ENCODE data around the gene MCCC2. TPM values are rescaled to one million over a fixed set of nuclear protein-coding genes. Genes with fewer than 3 reads are reported as not detected.
A peak's percentile ranks its signal among the peaks of the same experiment; 100 is the strongest.
"Not testable (repeated sequence)": the region's sequence is repeated elsewhere in the genome, so short reads cannot be mapped to it uniquely, and the experiment has no call there.

MCCC2 gene
- total RNA-seq = 10 to 100 TPM; 52.8 to 54.4 TPM

- POLR2A ChIA-PET = interaction anchor here (0.7 to 2.4 kb wide), 3 partner anchors 14 to 574 kb away, joined by 3 to 16 read pairs (median 4); no protein-coding TSS in a partner anchor
Observed at GRCh38 chr5:71586941-71587765, at the start of gene MCCC2. Gene MCCC2, plus strand, starts transcription at chr5:71587340. Its CDS starts 86 bp downstream, at chr5:71587426.

GRCh38 chr5:71537687-71538086 is 49.5 kb upstream of the MCCC2 start:
- ChIA-PET CTCF (no interaction called here), POLR2A (no interaction called here)
- Mint-ChIP-seq H3K4me1 (ENCODE audit: low read depth) (peaks cover 11% of the 10 kb centered on the region), H3K4me3 (no peak overlapping the region), H3K9me3 (no peaks in the 10 kb centered on the region), H3K36me3 (peaks cover 56% of the 10 kb centered on the region), H3K27me3 (no peaks in the 10 kb centered on the region), H3K27ac (no peak overlapping the region)
- DNase-seq = no peak
- intact Hi-C loops (cut with micrococcal nuclease) = no loop called here

More at GRCh38 chr5:71586941-71587765, at the start of gene MCCC2:
- H3K9me3 Mint-ChIP-seq = no peaks in the 10 kb centered on the region
- H3K4me3 Mint-ChIP-seq = peak within 1 kb of the TSS; percentile 84
- intact Hi-C loops (cut with micrococcal nuclease) = loop anchor here (1.0 to 5.0 kb wide), 4 partner anchors 14 to 1910 kb away; partner anchors contain the start of genes BDP1 and BTF3
- no peaks in the 10 kb centered on the region for H3K27me3 Mint-ChIP-seq
- peak within 1 kb of the TSS; percentile 90 for H3K27ac Mint-ChIP-seq
- CTCF ChIA-PET = interaction anchor here (0.7 to 6.8 kb wide), 5 partner anchors 10 to 689 kb away, joined by 3 to 70 read pairs (median 3); no protein-coding TSS in a partner anchor
- H3K36me3 Mint-ChIP-seq = peaks cover 2% of the 10 kb centered on the region
- H3K4me1 Mint-ChIP-seq (ENCODE audit: low read depth) = peaks cover 34% of the 10 kb centered on the region
- peak; percentile 98 for DNase-seq

- H3K36me3 Mint-ChIP-seq = peaks cover 53% of the 10 kb centered on the region
- H3K4me3 Mint-ChIP-seq; H3K27me3 Mint-ChIP-seq; CTCF ChIA-PET; POLR2A ChIA-PET; H3K9me3 Mint-ChIP-seq; intact Hi-C loops (cut with micrococcal nuclease); H3K4me1 Mint-ChIP-seq (ENCODE audit: low read depth); DNase-seq; H3K27ac Mint-ChIP-seq: not testable (repeated sequence)
Observed at GRCh38 chr5:71550885-71551284, 36.3 kb upstream of the MCCC2 start.

- peaks cover 54% of the 10 kb centered on the region for H3K36me3 Mint-ChIP-seq
- H3K9me3 Mint-ChIP-seq; H3K4me3 Mint-ChIP-seq; intact Hi-C loops (cut with micrococcal nuclease); CTCF ChIA-PET; H3K4me1 Mint-ChIP-seq (ENCODE audit: low read depth); POLR2A ChIA-PET; DNase-seq; H3K27me3 Mint-ChIP-seq; H3K27ac Mint-ChIP-seq: not testable (repeated sequence)
Observed at GRCh38 chr5:71551582-71551981, 35.6 kb upstream of the MCCC2 start.

- H3K9me3 Mint-ChIP-seq; H3K4me3 Mint-ChIP-seq; H3K27me3 Mint-ChIP-seq; POLR2A ChIA-PET; H3K4me1 Mint-ChIP-seq (ENCODE audit: low read depth); CTCF ChIA-PET; H3K27ac Mint-ChIP-seq; DNase-seq; intact Hi-C loops (cut with micrococcal nuclease): not testable (repeated sequence)
- H3K36me3 Mint-ChIP-seq = peaks cover 54% of the 10 kb centered on the region
Observed at GRCh38 chr5:71552026-71552749, 35.0 kb upstream of the MCCC2 start.

- Mint-ChIP-seq H3K36me3 (peaks cover 16% of the 10 kb centered on the region), H3K4me1 (ENCODE audit: low read depth) (no peaks in the 10 kb centered on the region), H3K9me3 (no peaks in the 10 kb centered on the region), H3K27ac (no peak overlapping the region), H3K4me3 (no peak overlapping the region), H3K27me3 (no peaks in the 10 kb centered on the region)
- ChIA-PET CTCF (interaction anchor here (0.9 kb wide), 1 partner anchor 31 kb away, joined by 5 read pairs; no protein-coding TSS in a partner anchor), POLR2A (no interaction called here)
- no peak for DNase-seq
- intact Hi-C loops (cut with micrococcal nuclease) = loop anchor here (10.0 kb wide), 1 partner anchor 62 kb away; no protein-coding TSS in a partner anchor
Observed at GRCh38 chr5:71563161-71563560, 24.0 kb upstream of the MCCC2 start.

DNA sequence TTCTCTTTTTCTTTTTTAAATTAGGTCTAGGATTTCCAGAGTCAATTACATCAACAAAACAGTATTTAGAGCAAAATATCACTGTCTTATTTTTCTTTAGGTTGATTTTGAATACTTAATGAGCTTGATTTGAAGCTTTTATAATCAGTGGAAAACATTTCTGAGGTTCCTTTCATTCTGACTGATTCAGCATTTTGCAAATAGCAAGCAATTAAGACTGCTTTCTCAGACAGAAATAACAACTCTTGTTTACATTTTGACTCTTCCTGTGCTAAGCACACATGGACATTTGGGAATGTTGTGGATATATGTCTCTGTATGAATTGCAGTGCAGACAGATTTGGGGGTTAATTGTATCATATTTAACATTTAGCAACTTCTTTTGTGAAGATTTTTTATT is 22.2 kb upstream of the MCCC2 start:
- intact Hi-C loops (cut with micrococcal nuclease) = loop anchor here (10.0 kb wide), 1 partner anchor 60 kb away; no protein-coding TSS in a partner anchor
- Mint-ChIP-seq H3K9me3 (no peaks in the 10 kb centered on the region), H3K4me3 (no peak overlapping the region), H3K27ac (no peak overlapping the region), H3K36me3 (peaks cover 18% of the 10 kb centered on the region), H3K27me3 (no peaks in the 10 kb centered on the region), H3K4me1 (ENCODE audit: low read depth) (no peaks in the 10 kb centered on the region)
- ChIA-PET POLR2A (no interaction called here), CTCF (no interaction called here)
- DNase-seq = no peak

DNA sequence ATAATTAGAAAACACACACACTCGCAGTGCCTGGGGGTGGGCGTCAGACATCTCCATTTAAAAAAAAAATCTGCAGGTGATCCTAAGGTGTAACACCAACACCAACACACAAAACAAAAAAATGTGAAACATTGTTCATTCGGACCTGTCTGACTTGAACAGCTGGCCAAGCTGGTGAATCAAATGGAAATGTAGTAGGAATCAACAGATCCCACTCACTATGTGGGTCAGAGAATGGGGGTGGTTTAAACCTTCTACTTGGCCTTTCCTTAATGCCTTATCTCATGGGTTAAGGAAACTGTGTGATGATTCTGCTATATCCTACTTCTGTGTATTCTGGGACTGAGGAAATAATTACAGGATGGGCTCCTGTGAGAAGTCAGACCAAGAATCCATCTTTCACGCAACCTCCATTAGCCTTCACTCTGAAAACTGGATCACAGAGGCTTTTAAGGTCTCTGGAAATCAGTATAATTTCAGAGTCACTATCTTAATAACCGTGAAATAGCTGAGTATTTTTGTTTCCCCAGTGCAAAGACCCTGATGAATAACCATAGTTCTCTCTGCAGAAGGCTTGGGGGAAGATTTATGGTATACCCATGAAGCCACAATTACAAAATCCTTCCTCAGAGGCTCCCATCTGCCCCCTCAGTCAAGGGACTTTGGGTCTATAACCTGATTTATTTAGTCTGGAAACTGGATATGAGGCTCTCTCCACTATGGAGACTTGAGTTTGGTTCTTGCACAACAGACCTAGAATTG is 17.2 kb upstream of the MCCC2 start:
- no peaks in the 10 kb centered on the region for H3K27me3 Mint-ChIP-seq
- POLR2A ChIA-PET = no interaction called here
- H3K27ac Mint-ChIP-seq = no peak overlapping the region
- CTCF ChIA-PET = no interaction called here
- H3K4me1 Mint-ChIP-seq (ENCODE audit: low read depth) = no peaks in the 10 kb centered on the region
- H3K9me3 Mint-ChIP-seq = no peaks in the 10 kb centered on the region
- DNase-seq = no peak
- peaks cover 7% of the 10 kb centered on the region for H3K36me3 Mint-ChIP-seq
- intact Hi-C loops (cut with micrococcal nuclease) = loop anchor here (10.0 kb wide), 1 partner anchor 55 kb away; no protein-coding TSS in a partner anchor
- no peak overlapping the region for H3K4me3 Mint-ChIP-seq

GRCh38 chr5:71571811-71572210 is 15.3 kb upstream of the MCCC2 start:
- intact Hi-C loops (cut with micrococcal nuclease); H3K36me3 Mint-ChIP-seq; H3K4me1 Mint-ChIP-seq (ENCODE audit: low read depth); H3K9me3 Mint-ChIP-seq; H3K27ac Mint-ChIP-seq; POLR2A ChIA-PET; CTCF ChIA-PET; DNase-seq; H3K4me3 Mint-ChIP-seq; H3K27me3 Mint-ChIP-seq: not testable (repeated sequence)

DNA sequence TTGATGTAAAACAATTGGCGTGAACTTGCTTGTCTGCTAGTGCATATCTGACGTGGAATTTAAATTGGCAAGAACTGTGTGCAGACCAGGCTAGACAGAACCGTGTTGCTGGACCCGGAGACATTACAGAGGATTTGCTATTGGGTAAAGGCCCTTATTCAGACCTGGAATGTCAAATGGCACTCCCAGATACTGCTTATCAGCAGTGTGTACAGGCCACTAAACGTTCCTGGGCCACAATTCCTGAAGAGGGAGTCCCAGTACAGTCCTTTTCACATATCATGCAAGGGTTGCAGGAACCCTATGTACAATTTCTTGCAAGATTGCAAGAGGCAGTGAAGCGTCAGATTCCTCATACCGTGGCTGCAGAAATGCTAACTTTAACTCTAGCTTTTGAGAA is 13.5 kb upstream of the MCCC2 start:
- no peaks in the 10 kb centered on the region for H3K4me1 Mint-ChIP-seq (ENCODE audit: low read depth)
- ChIA-PET POLR2A (no interaction called here), CTCF (no interaction called here)
- no peak for DNase-seq
- H3K27ac Mint-ChIP-seq = no peak overlapping the region
- no peaks in the 10 kb centered on the region for H3K27me3 Mint-ChIP-seq
- no peak overlapping the region for H3K4me3 Mint-ChIP-seq
- intact Hi-C loops (cut with micrococcal nuclease) = no loop called here
- no peaks in the 10 kb centered on the region for H3K9me3 Mint-ChIP-seq
- H3K36me3 Mint-ChIP-seq = peaks cover 10% of the 10 kb centered on the region

GRCh38 chr5:71575588-71575987 is 11.6 kb upstream of the MCCC2 start:
- H3K4me3 Mint-ChIP-seq, CTCF ChIA-PET: not testable (repeated sequence)

DNA sequence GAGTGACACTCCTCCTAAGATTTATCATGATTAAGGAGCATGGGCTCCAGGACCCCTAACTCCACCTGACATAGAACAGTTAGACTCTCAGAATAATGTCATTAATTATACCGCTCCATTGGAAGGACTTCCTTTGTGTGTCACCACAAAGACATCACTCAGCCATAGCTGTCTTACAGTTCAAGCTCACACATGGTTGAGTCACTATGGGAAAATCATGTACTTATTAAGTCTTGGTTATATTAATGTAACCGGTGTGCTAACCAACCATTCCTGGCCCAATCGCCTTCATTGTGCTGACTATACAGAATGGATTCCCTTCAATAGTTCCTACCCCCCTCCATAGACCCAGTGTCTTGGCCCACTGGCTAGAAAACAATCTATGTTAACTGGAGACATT is 10.9 kb upstream of the MCCC2 start:
- intact Hi-C loops (cut with micrococcal nuclease) = no loop called here
- ChIA-PET POLR2A (no interaction called here), CTCF (no interaction called here)
- Mint-ChIP-seq H3K36me3 (peaks cover 10% of the 10 kb centered on the region), H3K9me3 (no peaks in the 10 kb centered on the region), H3K4me1 (ENCODE audit: low read depth) (no peaks in the 10 kb centered on the region), H3K27ac (no peak overlapping the region), H3K4me3 (no peak overlapping the region), H3K27me3 (no peaks in the 10 kb centered on the region)
- no peak for DNase-seq

More at GRCh38 chr5:71575588-71575987, 11.6 kb upstream of the MCCC2 start:
- DNase-seq; POLR2A ChIA-PET; H3K9me3 Mint-ChIP-seq; intact Hi-C loops (cut with micrococcal nuclease); H3K36me3 Mint-ChIP-seq; H3K27me3 Mint-ChIP-seq; H3K27ac Mint-ChIP-seq; H3K4me1 Mint-ChIP-seq (ENCODE audit: low read depth): not testable (repeated sequence)

All from activated CD4-positive, alpha-beta memory T cell treated with anti-CD3 and anti-CD28 coated beads for 36 hours (primary cell).